Upper lobe of left lung (tissue), 4 donors: ENCODE results near the gene SMIM20.

ENCODE experiments used
- EP300 ChIP-seq, 4 donors: sonication (generic); formaldehyde crosslinking; IDR thresholded peaks; one replicate each; pipeline ENCODE4 v1.5.1; 2017; ENCODE audit warnings: antibody characterized with exemption in 4 of 4, control low read depth in 2 of 4
- POLR2A ChIP-seq, 4 donors: fragments of 450-650 bp; IDR thresholded peaks; one replicate each; pipeline ENCODE4 v1.5.1; 2016 to 2017; ENCODE audit warnings: antibody characterized with exemption in 4 of 4, mild to moderate bottlenecking in 2 of 4
- TF ChIP-seq, protein P1 (sequence below), 6 experiments: fragments of 450-650 bp in 4 of 6; fragments of 200-600 bp in 2 of 6; sonication (generic) in 2 of 6; IDR thresholded peaks; one replicate each; pipeline ENCODE4 v1.5.1; 2016 to 2019; ENCODE audit warnings: antibody characterized with exemption in 6 of 6

DNA sequence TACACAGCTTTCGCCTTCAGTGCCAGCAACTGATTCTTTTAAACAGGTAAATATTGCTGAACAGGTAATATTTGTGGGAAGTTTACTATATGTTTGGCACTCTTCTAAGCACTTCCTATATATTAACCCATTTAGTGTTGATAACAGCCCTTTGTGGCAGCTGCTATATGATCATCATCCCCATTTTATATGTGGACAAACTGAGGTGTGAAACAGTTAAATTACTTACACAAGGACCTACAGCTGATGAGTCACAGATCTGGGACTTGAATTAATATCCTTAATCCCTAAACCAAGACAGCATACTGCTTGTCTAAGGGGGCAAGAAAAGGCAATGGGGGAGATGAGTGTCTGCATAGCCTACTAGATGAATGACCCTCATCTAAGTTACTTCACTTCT, 2.9 kb downstream of the SMIM20 start:
- TF ChIP-seq, protein P1, sequence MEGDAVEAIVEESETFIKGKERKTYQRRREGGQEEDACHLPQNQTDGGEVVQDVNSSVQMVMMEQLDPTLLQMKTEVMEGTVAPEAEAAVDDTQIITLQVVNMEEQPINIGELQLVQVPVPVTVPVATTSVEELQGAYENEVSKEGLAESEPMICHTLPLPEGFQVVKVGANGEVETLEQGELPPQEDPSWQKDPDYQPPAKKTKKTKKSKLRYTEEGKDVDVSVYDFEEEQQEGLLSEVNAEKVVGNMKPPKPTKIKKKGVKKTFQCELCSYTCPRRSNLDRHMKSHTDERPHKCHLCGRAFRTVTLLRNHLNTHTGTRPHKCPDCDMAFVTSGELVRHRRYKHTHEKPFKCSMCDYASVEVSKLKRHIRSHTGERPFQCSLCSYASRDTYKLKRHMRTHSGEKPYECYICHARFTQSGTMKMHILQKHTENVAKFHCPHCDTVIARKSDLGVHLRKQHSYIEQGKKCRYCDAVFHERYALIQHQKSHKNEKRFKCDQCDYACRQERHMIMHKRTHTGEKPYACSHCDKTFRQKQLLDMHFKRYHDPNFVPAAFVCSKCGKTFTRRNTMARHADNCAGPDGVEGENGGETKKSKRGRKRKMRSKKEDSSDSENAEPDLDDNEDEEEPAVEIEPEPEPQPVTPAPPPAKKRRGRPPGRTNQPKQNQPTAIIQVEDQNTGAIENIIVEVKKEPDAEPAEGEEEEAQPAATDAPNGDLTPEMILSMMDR (IDR thresholded peaks at IDR 0.05) = no peak
- TF ChIP-seq EP300 (IDR thresholded peaks at IDR 0.05) (no peak), POLR2A (IDR thresholded peaks at IDR 0.05) (no peak)
